PC-9 (cell line): ENCODE data around the gene ELMO1. TPM values are rescaled to one million over a fixed set of nuclear protein-coding genes. Genes with fewer than 3 reads are reported as not detected.

Source experiments
- BruUV-seq: library from RNA; stranded (reverse); fragments of 400-500 nt; replicated peaks from 2 replicates; lab custom pipeline; 2021; lab: Mats Ljungman, UMichigan
- CTCF ChIA-PET: fragments of 300-600 bp; sonication (Branson Sonifier 250); formaldehyde crosslinking; loops from one replicate; lab custom pipeline; 2022; ENCODE audit warnings: antibody characterized with exemption; lab: Charles Lee
- POLR2A ChIA-PET: fragments of 300-600 bp; sonication (Branson Sonifier 250); formaldehyde crosslinking; loops from one replicate; lab custom pipeline; 2022; ENCODE audit warnings: antibody characterized with exemption; ENCODE audit not compliant: unreplicated experiment; lab: Charles Lee
- DNase-seq, 2 experiments: peaks; one replicate each; pipeline versions ENCODE4 v3.0.0 to v3.0.0-alpha.2; 2015 to 2022; ENCODE audit warnings: mixed read lengths in 1 of 2
- H2AFZ ChIP-seq: fragments of 200-600 bp; sonication (generic); 2 replicates; pipeline ENCODE4 v1.8.1; 2017; ENCODE audit warnings: antibody characterized with exemption
- H3F3A ChIP-seq: fragments of 200-600 bp; sonication (generic); 2 replicates; pipeline ENCODE4 v1.8.1; 2017; ENCODE audit warnings: antibody characterized with exemption, mild to moderate bottlenecking, low read depth; ENCODE audit not compliant: insufficient read depth
- H3K27ac ChIP-seq: fragments of 200-600 bp; sonication (generic); 2 replicates; pipeline ENCODE4 v1.6.1; 2016; ENCODE audit warnings: mixed run types
- H3K27me3 ChIP-seq: fragments of 200-600 bp; sonication (generic); 2 replicates; pipeline ENCODE4 v1.6.1; 2016; ENCODE audit warnings: low read depth, mixed run types; ENCODE audit not compliant: insufficient read depth
- H3K36me3 ChIP-seq: fragments of 200-600 bp; sonication (generic); 2 replicates; pipeline ENCODE4 v1.6.1; 2016; ENCODE audit warnings: low read depth, mixed run types
- H3K4me1 ChIP-seq: fragments of 200-600 bp; sonication (generic); replicated peaks from 2 replicates; pipeline ENCODE4 v1.6.1; 2016; ENCODE audit warnings: mixed run types; ENCODE audit not compliant: insufficient read depth
- H3K4me2 ChIP-seq: fragments of 200-600 bp; sonication (generic); 2 replicates; pipeline ENCODE4 v1.6.1; 2017; ENCODE audit warnings: mixed run types
- H3K4me3 ChIP-seq: fragments of 200-600 bp; sonication (generic); 2 replicates; pipeline ENCODE4 v1.6.1; 2016; ENCODE audit warnings: mixed run types
- H3K79me2 ChIP-seq: fragments of 200-600 bp; sonication (generic); 2 replicates; pipeline ENCODE4 v1.6.1; 2017; ENCODE audit warnings: low read depth, mixed run types
- H3K9me2 ChIP-seq: fragments of 200-600 bp; sonication (generic); 2 replicates; pipeline ENCODE4 v1.8.1; 2017; ENCODE audit warnings: mild to moderate bottlenecking; ENCODE audit not compliant: insufficient read depth
- H3K9me3 ChIP-seq: fragments of 200-600 bp; sonication (generic); 2 replicates; pipeline ENCODE4 v1.8.1; 2016; ENCODE audit warnings: low read depth; ENCODE audit not compliant: insufficient read depth
- H4K20me1 ChIP-seq: fragments of 200-600 bp; sonication (generic); 2 replicates; pipeline ENCODE4 v1.8.1; 2017; ENCODE audit not compliant: insufficient read depth
- EZH2 ChIP-seq: fragments of 200-600 bp; sonication (generic); IDR thresholded peaks from 2 replicates; pipeline ENCODE4 v1.8.0; 2017; ENCODE audit warnings: antibody characterized with exemption, low read depth
- intact Hi-C: fragments of 100-400 bp; cut with micrococcal nuclease; formaldehyde crosslinking; loops from one replicate; pipeline ENCODE4 v1.10.0; 2022; ENCODE audit not compliant: unreplicated experiment
- total RNA-seq: library from RNA; stranded (reverse); gene quantifications from 2 replicates; pipeline ENCODE4 v1.2.3, GENCODE V29; 2021
- TF ChIP-seq, protein P1 (sequence below): fragments of 200-600 bp; sonication (generic); conservative IDR thresholded peaks from 2 replicates; pipeline ENCODE4 v1.6.1; 2017; ENCODE audit warnings: mixed run types, antibody characterized with exemption, mild to moderate bottlenecking, moderate library complexity

Gene ELMO1
- total RNA-seq, 1 experiment from 2014 or later: 4.8 TPM

DNA sequence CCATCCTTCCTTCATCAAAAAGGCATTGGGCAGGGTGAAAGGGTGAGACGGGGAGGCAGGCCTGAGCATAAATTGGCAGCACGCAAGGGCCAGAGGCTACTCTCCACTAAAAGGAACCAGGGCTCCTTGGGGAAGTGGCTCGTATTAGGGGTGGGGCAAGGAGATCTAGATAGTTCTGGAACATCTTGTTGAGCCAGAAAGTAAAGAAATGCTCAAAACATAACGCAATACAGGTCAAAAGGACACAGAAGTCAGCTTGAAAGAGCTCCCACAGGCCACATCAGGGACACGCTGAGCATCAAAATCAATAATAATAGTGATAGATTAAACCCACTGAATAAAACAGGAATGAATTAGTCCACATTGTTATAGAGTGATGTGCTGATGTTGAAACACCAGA, 203.1 kb downstream of the ELMO1 start:
- intact Hi-C loops: no loop called here
- CTCF ChIA-PET: no interaction called here
- no TSS peak for BruUV-seq

DNA sequence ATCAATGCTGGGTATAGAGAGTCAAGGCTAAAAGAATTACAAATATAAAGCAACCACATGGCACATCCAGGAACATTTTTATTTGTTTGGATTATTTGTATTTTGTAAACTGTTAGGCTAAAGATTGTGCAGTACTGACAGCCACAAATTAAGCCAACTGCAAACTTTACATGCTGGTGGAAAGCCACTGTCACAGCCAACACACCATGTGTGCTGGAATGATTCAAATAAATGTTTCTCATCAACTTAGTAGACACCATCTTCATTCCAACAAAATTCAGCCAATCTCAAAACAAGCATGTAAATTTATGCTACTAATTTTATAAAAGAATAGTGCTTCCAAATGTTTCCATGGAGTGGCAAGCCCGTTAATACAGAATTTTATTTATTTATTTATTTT, 211.8 kb downstream of the ELMO1 start:
- ChIA-PET CTCF (no interaction called here), POLR2A (no interaction called here)
- Histone ChIP-seq H3K27ac (no peak overlapping the region), H3K9me2 (no peaks in the 10 kb centered on the region), H3K4me3 (no peak overlapping the region), H4K20me1 (no peaks in the 10 kb centered on the region), H2AFZ (no peak overlapping the region), H3K79me2 (no peaks in the 10 kb centered on the region), H3K4me2 (no peak overlapping the region), H3K36me3 (no peaks in the 10 kb centered on the region), H3K4me1 (no peaks in the 10 kb centered on the region), H3K27me3 (peaks cover under 1% of the 10 kb centered on the region; the same call in 1 of the 2 replicates), H3K9me3 (no peaks in the 10 kb centered on the region), H3F3A (no peaks in the 10 kb centered on the region)
- no TSS peak for BruUV-seq
- DNase-seq: no peak
- intact Hi-C loops: loop anchor here (5.0 kb wide), 1 partner anchor 595 kb away; no protein-coding TSS in a partner anchor
- TF ChIP-seq, protein P1, sequence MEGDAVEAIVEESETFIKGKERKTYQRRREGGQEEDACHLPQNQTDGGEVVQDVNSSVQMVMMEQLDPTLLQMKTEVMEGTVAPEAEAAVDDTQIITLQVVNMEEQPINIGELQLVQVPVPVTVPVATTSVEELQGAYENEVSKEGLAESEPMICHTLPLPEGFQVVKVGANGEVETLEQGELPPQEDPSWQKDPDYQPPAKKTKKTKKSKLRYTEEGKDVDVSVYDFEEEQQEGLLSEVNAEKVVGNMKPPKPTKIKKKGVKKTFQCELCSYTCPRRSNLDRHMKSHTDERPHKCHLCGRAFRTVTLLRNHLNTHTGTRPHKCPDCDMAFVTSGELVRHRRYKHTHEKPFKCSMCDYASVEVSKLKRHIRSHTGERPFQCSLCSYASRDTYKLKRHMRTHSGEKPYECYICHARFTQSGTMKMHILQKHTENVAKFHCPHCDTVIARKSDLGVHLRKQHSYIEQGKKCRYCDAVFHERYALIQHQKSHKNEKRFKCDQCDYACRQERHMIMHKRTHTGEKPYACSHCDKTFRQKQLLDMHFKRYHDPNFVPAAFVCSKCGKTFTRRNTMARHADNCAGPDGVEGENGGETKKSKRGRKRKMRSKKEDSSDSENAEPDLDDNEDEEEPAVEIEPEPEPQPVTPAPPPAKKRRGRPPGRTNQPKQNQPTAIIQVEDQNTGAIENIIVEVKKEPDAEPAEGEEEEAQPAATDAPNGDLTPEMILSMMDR: no peak
- TF ChIP-seq EZH2: no peak

More for the DNA sequence above, 203.1 kb downstream of the ELMO1 start:
- POLR2A ChIA-PET: no interaction called here
- Histone ChIP-seq H3K79me2 (no peaks in the 10 kb centered on the region), H3F3A (no peaks in the 10 kb centered on the region), H3K36me3 (no peaks in the 10 kb centered on the region), H3K27ac (no peak overlapping the region), H3K4me3 (no peak overlapping the region), H3K4me2 (no peak overlapping the region), H3K9me2 (no peaks in the 10 kb centered on the region), H3K27me3 (no peaks in the 10 kb centered on the region), H2AFZ (no peak overlapping the region), H3K9me3 (no peaks in the 10 kb centered on the region), H4K20me1 (no peaks in the 10 kb centered on the region), H3K4me1 (no peaks in the 10 kb centered on the region)
- no peak for TF ChIP-seq EZH2
- DNase-seq: no peak

DNA sequence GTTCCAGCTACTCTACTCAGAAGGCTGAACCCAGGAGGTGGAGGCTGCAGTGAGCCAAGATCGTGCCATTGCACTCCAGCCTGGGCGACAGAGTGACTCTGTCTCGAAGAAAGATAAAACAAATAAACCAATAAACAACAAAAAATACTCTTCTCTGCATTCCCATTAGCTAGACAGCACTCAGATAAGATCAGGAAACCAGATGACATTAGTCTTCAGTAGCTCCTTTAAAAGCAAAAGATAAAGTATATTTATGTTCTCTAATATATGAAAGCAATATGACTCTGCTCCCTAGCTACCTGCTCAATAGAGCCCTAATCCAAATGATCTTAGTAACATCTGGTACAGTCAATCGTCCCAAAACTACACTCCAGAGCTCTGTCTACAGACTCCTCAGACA, 212.9 kb downstream of the ELMO1 start:
- Histone ChIP-seq H3K79me2 (no peaks in the 10 kb centered on the region), H3K4me3 (no peak overlapping the region), H3K36me3 (no peaks in the 10 kb centered on the region), H3K9me3 (no peaks in the 10 kb centered on the region), H4K20me1 (no peaks in the 10 kb centered on the region), H3K4me1 (no peaks in the 10 kb centered on the region), H3K27me3 (peaks cover 11% of the 10 kb centered on the region), H2AFZ (no peak overlapping the region), H3K9me2 (no peaks in the 10 kb centered on the region), H3F3A (no peaks in the 10 kb centered on the region), H3K4me2 (no peak overlapping the region), H3K27ac (no peak overlapping the region)
- ChIA-PET CTCF (no interaction called here), POLR2A (interaction anchor here (0.6 kb wide), 1 partner anchor 596 kb away, joined by 4 read pairs; no protein-coding TSS in a partner anchor)
- TF ChIP-seq EZH2: no peak
- TF ChIP-seq, protein P1: no peak
- no peak for DNase-seq
- no TSS peak for BruUV-seq
- intact Hi-C loops: loop anchor here (2.0 to 5.0 kb wide), 2 partner anchors 275 to 596 kb away; no protein-coding TSS in a partner anchor

DNA sequence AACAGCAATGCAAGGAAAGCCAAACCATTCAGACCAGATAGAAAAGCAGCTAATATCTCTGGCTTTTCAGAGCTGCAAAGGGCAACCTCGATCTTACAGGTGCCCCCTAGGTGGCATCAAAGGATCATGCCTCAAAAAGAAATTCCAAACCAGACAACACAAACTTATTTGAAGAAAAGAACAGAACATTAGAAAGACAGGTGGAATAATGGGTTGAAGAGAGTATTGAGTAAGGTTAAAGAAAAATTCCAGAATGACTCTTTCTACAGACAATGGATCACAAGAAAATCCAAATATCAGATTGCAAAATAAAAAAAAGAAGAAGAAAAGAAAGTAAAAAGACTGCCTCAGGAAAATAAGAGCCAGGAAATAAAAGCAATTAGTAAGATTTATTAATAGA, 213.7 kb downstream of the ELMO1 start:
- no peaks in the 10 kb centered on the region for H3K79me2 ChIP-seq
- H3K4me3 ChIP-seq: no peak overlapping the region
- BruUV-seq: no TSS peak
- no peaks in the 10 kb centered on the region for H3K36me3 ChIP-seq
- CTCF ChIA-PET: no interaction called here
- H3F3A ChIP-seq: no peaks in the 10 kb centered on the region
- H3K9me2 ChIP-seq: no peaks in the 10 kb centered on the region
- H3K4me2 ChIP-seq: no peak overlapping the region
- TF ChIP-seq EZH2: no peak
- TF ChIP-seq, protein P1: peak; percentile 77
- intact Hi-C loops: loop anchor here (2.0 to 5.0 kb wide), 3 partner anchors 262 to 597 kb away; no protein-coding TSS in a partner anchor
- no peak overlapping the region for H3K27ac ChIP-seq
- H3K27me3 ChIP-seq: peaks cover 13% of the 10 kb centered on the region
- H3K4me1 ChIP-seq: no peaks in the 10 kb centered on the region
- H4K20me1 ChIP-seq: no peaks in the 10 kb centered on the region
- DNase-seq: no peak
- H3K9me3 ChIP-seq: no peaks in the 10 kb centered on the region
- POLR2A ChIA-PET: interaction anchor here (0.6 kb wide), 1 partner anchor 597 kb away, joined by 4 read pairs; no protein-coding TSS in a partner anchor
- no peak overlapping the region for H2AFZ ChIP-seq
